ENCODE data around the gene PYGM.

DNA sequence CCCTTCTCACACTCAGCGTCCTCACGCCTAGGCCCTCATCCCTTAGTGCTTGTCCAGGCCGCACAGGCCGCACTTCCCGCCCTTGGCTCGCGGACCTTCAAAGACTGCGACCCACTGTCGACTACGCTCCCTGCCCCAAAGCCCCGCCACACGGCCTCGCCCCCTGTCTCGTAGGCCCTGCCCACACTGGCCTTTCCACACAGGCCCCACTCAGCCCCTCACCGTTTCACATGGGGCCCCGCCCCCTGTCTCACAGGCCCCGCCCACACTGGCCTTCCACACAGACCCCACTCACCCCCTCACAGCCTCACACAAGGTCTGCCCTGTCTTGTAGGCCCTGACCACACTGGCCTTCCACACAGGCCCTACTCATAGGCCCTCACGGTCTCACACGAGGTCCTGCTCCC, 47.8 kb downstream of the PYGM start:
- TF ChIP-seq CBX8 (IDR thresholded peaks at IDR 0.05; ENCODE audit: borderline replicate concordance, low read depth, low read length) (no peak), BRCA1 (IDR thresholded peaks at IDR 0.05; ENCODE audit: low read depth, low read length) (no peak), BCL11A (IDR thresholded peaks at IDR 0.05; ENCODE audit: low read depth in 2 of 2, low read length in 2 of 2) (no peak), SUZ12 (IDR thresholded peaks at IDR 0.05; ENCODE audit: low read length) (no peak), HDAC2 (IDR thresholded peaks at IDR 0.05; ENCODE audit: borderline replicate concordance in 1 of 2, low read depth in 2 of 2, low read length in 2 of 2) (no peak), EZH2 (IDR thresholded peaks at IDR 0.05; ENCODE audit: low read depth, low read length, severe bottlenecking) (no peak), JUN (IDR thresholded peaks at IDR 0.05; ENCODE audit: low read depth, low read length) (no peak), ASH2L (IDR thresholded peaks at IDR 0.05; ENCODE audit: low read length) (no peak), NRF1 (IDR thresholded peaks at IDR 0.05; ENCODE audit: low read depth, low read length) (no peak)
- TF ChIP-seq, protein P1, sequence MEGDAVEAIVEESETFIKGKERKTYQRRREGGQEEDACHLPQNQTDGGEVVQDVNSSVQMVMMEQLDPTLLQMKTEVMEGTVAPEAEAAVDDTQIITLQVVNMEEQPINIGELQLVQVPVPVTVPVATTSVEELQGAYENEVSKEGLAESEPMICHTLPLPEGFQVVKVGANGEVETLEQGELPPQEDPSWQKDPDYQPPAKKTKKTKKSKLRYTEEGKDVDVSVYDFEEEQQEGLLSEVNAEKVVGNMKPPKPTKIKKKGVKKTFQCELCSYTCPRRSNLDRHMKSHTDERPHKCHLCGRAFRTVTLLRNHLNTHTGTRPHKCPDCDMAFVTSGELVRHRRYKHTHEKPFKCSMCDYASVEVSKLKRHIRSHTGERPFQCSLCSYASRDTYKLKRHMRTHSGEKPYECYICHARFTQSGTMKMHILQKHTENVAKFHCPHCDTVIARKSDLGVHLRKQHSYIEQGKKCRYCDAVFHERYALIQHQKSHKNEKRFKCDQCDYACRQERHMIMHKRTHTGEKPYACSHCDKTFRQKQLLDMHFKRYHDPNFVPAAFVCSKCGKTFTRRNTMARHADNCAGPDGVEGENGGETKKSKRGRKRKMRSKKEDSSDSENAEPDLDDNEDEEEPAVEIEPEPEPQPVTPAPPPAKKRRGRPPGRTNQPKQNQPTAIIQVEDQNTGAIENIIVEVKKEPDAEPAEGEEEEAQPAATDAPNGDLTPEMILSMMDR (IDR thresholded peaks at IDR 0.05; ENCODE audit: control extremely low read depth in 1 of 3, insufficient read depth in 1 of 3, low read depth in 1 of 3, low read length in 3 of 3), result no peak
